Nephron progenitor cell (in vitro differentiated cells): Measurements from ENCODE around the gene EMC8.

Experiments
- DNase-seq: peaks from one replicate; pipeline ENCODE4 v3.0.0; 2021
- H3K27ac Mint-ChIP-seq: 2 replicates; pipeline ENCODE4 v1.8.0; 2021; ENCODE audit warnings: mild to moderate bottlenecking, moderate library complexity, mixed read lengths
- H3K27me3 Mint-ChIP-seq: 2 replicates; pipeline ENCODE4 v1.8.0; 2021; ENCODE audit warnings: mild to moderate bottlenecking, low read depth, mixed read lengths; ENCODE audit not compliant: poor library complexity
- H3K36me3 Mint-ChIP-seq: 2 replicates; pipeline ENCODE4 v1.8.0; 2021; ENCODE audit warnings: low read depth, mixed read lengths
- H3K4me1 Mint-ChIP-seq: 2 replicates; pipeline ENCODE4 v1.8.0; 2021; ENCODE audit warnings: mixed read lengths
- H3K4me3 Mint-ChIP-seq: 2 replicates; pipeline ENCODE4 v1.8.0; 2021; ENCODE audit warnings: mild to moderate bottlenecking, moderate library complexity, mixed read lengths
- H3K9me3 Mint-ChIP-seq: 2 replicates; pipeline ENCODE4 v1.8.0; 2021; ENCODE audit warnings: mild to moderate bottlenecking, moderate library complexity, mixed read lengths
- TF ChIP-seq, protein P1 (sequence below): fragments of 200-600 bp; sonication (generic); IDR thresholded peaks from 2 replicates; pipeline ENCODE4 v1.5.0; 2021; ENCODE audit warnings: antibody characterized with exemption

EMC8 gene

DNA sequence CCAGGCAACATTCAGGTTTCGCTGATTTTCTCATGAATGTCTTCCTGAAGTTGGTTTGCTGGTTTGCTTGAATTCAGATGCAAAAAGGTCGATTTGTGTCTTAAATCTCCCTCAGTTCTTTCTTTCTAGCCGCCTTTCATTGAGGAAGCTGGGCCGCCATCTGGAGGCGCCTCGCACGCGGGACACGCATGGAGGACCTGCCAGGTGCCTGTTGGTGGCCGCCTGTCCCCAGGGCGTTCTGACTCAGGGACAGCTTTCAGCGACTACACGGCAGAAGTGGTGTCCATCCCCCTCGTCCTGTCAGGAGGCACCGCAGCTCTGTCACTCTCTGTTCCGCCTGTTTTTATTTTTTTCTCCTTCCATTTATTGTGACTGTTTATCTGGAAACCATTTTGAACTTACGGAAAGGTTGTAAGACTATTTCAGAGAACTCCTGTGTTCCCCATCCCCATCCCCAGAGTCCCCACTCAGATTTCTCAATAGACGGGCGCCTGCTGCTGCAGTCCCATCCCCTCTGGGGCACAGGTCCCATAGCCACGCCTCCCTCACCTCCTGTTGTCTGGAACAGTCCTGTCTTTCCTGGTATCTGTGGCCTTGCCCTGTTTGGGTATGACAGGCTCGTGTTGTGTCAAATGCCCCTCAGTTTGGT, 33.4 kb upstream of the EMC8 start:
- DNase-seq: no peak
- Mint-ChIP-seq H3K36me3 (peaks cover 5% of the 10 kb centered on the region), H3K9me3 (peaks cover 19% of the 10 kb centered on the region), H3K4me1 (no peaks in the 10 kb centered on the region), H3K27me3 (peaks cover 55% of the 10 kb centered on the region), H3K27ac (no peak overlapping the region), H3K4me3 (no peak overlapping the region)
- TF ChIP-seq, protein P1, sequence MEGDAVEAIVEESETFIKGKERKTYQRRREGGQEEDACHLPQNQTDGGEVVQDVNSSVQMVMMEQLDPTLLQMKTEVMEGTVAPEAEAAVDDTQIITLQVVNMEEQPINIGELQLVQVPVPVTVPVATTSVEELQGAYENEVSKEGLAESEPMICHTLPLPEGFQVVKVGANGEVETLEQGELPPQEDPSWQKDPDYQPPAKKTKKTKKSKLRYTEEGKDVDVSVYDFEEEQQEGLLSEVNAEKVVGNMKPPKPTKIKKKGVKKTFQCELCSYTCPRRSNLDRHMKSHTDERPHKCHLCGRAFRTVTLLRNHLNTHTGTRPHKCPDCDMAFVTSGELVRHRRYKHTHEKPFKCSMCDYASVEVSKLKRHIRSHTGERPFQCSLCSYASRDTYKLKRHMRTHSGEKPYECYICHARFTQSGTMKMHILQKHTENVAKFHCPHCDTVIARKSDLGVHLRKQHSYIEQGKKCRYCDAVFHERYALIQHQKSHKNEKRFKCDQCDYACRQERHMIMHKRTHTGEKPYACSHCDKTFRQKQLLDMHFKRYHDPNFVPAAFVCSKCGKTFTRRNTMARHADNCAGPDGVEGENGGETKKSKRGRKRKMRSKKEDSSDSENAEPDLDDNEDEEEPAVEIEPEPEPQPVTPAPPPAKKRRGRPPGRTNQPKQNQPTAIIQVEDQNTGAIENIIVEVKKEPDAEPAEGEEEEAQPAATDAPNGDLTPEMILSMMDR: no peak

GRCh38 chr16:85830821-85831220, 31.5 kb upstream of the EMC8 start:
- no peak for DNase-seq
- Mint-ChIP-seq H3K27ac (no peak overlapping the region), H3K27me3 (peaks cover 52% of the 10 kb centered on the region), H3K9me3 (peaks cover 19% of the 10 kb centered on the region), H3K36me3 (peaks cover 5% of the 10 kb centered on the region), H3K4me3 (no peak overlapping the region), H3K4me1 (no peaks in the 10 kb centered on the region)
- TF ChIP-seq, protein P1: no peak

DNA sequence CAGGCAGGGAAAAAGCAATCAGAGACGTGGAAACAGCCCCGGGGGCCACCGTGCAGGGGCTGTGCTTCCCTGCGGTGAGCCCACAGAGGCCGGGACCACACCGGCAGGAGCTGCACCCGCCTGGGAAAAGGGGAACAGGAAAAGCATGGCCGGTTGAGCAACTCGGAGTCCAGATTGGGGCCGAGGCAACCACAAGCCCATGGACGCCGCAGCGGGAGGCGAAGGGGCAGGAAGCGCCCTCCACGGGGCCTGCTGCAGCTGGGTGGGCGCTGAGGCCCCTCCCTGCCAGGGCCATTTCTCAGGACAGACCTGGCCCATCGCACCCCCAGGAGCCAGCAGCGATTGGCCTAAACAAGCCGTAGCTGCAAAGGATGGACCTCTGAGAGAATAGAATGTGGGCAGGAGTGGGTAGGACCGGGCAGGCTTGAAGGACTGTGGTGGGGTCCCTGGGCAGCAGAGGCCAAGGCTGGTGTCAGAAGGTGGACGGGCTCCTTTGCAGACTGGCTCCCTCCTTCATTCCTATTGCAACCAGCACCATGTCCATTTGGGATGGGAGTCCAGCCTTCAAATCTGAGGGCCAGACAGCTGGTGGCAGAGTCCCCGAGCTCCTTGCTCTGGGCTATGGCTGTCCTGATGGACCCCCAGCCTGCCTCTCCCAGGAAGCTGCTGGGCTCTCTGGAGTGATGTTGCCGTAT, 30.6 kb upstream of the EMC8 start:
- TF ChIP-seq, protein P1: no peak
- peaks cover 5% of the 10 kb centered on the region for H3K36me3 Mint-ChIP-seq
- no peak overlapping the region for H3K27ac Mint-ChIP-seq
- no peak for DNase-seq
- H3K27me3 Mint-ChIP-seq: peaks cover 44% of the 10 kb centered on the region
- no peaks in the 10 kb centered on the region for H3K4me1 Mint-ChIP-seq
- peaks cover 19% of the 10 kb centered on the region for H3K9me3 Mint-ChIP-seq
- H3K4me3 Mint-ChIP-seq: no peak overlapping the region

GRCh38 chr16:85829171-85829719, 29.9 kb upstream of the EMC8 start:
- H3K27me3 Mint-ChIP-seq: peaks cover 38% of the 10 kb centered on the region
- H3K4me3 Mint-ChIP-seq: no peak overlapping the region
- no peak for DNase-seq
- no peak overlapping the region for H3K27ac Mint-ChIP-seq
- H3K36me3 Mint-ChIP-seq: peaks cover 5% of the 10 kb centered on the region
- TF ChIP-seq, protein P1: no peak
- no peaks in the 10 kb centered on the region for H3K4me1 Mint-ChIP-seq
- H3K9me3 Mint-ChIP-seq: peaks cover 19% of the 10 kb centered on the region

- no peak overlapping the region for H3K27ac Mint-ChIP-seq
- no peak overlapping the region for H3K4me3 Mint-ChIP-seq
These were observed 28.8 kb upstream of the EMC8 start for GRCh38 chr16:85828166-85828565.

More at GRCh38 chr16:85828166-85828565, 28.8 kb upstream of the EMC8 start:
- TF ChIP-seq, protein P1: no peak
- H3K27me3 Mint-ChIP-seq: peaks cover 36% of the 10 kb centered on the region
- peaks cover 13% of the 10 kb centered on the region for H3K9me3 Mint-ChIP-seq
- peaks cover 4% of the 10 kb centered on the region for H3K36me3 Mint-ChIP-seq
- H3K4me1 Mint-ChIP-seq: no peaks in the 10 kb centered on the region
- no peak for DNase-seq
